ENCODE data around the gene PICALM.
"Not testable (repeated sequence)": the region's sequence is repeated elsewhere in the genome, so short reads cannot be mapped to it uniquely, and the experiment has no call there.

PICALM gene

GRCh38 chr11:85939099-85940015 lies 129.5 kb downstream of the PICALM start:
- DNase-seq (ENCODE audit: low spot score) = no peak

DNA sequence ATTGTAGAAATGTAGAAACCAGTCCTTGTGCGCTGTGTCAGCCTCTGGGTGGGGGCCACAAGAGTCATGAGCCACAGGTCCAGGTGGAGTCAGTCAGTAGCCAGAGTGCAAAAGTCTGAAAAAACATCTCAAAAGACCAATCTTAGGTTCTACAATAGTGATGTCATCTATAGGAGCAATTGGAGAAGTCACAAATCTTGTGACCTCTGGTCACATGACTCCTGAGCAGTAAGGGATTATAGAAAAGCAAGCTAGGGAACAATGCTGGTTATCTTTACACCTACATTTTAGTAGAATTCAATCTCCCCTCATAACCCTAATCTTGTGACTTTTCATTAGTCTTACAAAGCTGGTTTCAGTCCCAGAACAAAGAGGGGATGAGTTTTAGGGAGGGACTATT lies 131.0 kb downstream of the PICALM start:
- DNase-seq (ENCODE audit: low spot score) = no peak

DNA sequence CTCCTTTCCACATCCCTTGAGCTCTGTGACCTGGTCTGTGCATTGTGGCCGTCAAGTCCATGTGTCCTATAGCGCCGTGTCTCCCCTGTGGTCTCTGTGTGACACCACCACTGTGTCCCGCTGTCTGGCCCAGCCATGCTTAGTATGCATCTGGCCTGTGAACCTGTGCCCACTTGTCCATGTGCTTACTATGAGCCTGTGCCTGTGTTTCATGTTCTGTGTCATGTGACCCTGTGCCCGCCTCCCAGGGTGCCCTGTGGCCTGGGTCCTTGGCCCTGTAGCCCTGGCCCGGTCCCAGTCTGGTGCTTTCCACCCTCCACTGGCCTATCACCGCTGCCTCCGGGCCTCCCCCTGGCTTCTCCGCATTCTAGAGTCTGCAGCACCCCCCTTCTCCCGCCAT lies 133.1 kb downstream of the PICALM start:
- no peak for DNase-seq (ENCODE audit: low spot score)

DNA sequence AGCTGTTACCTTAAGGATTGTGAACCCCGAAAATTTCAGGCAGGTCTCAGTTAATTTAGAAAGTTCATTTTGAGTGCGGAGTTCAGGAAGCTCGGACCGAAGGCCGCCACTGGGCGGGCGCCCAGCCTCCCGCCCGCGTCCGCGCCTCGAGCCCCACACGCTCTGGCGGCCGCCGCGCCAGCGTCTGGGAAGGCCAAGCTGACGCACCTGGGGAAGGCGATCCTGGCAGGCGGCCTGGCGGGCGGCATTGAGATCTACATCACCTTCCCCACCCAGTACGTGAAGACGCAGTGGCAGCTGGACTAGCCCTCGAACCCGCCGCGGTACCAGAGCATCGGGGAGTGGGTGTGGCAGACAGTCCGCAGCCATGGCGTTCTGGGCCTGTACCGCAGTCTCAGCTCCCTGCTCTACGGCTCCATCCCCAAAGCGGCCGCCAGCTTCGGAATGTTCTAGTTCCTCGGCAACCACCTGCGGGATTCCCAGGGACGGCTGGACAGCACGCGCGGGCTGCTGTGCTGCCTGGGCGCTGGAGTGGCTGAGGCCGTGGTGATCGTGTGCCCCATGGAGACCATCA lies 134.2 kb downstream of the PICALM start:
- DNase-seq (ENCODE audit: low spot score) = no peak

DNA sequence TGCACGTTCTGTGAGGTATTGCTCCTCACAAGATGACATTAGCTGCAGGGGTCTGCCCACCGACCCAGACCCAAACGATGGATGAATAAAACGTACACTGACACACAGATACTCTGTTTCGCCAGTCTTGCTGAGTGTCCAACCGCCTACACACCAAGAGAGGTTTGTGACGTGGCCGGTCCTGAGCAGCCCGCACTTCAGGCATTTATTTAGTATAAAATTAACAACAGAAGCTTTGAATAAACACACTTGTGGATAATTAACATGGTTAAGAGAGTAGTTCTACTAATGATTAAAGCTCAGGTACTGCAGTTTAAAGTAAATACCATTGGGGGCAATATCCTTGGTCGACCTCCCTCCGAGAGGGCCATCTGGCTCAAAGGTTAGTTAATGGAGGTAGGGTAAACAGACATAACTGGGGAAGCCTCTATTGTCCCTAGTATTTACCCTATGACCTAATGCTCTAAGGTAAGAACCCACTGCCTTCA lies 138.0 kb downstream of the PICALM start:
- DNase-seq (ENCODE audit: low spot score) = no peak

DNA sequence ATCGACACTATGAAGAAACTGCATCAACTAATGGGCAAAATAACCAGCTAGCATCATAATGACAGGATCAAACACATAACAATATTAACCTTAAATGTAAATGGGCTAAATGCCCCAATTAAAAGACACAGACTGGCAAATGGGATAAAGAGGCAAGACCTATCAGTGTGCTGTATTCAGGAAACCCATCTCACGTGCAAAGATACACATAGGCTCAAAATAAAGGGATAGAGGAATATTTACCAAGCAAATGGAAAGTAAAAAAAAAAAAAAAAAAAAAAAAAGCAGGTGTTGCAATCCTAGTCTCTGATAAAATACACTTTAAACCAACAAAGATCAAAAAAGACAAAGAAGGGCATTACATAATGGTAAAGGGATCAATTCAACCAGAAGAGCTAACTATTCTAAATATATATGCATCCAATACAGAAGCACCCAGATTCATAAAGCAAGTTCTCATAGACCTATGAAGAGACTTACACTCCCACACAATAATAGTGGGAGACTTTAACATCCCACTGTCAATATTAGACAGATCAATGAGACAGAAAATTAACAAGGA lies 142.2 kb downstream of the PICALM start:
- DNase-seq (ENCODE audit: low spot score) = not testable (repeated sequence)

- DNase-seq (ENCODE audit: low spot score) = no peak
Measured at GRCh38 chr11:85923455-85923854, 145.4 kb downstream of the PICALM start.

GRCh38 chr11:85922367-85922766 lies 146.5 kb downstream of the PICALM start:
- no peak for DNase-seq (ENCODE audit: low spot score)

DNA sequence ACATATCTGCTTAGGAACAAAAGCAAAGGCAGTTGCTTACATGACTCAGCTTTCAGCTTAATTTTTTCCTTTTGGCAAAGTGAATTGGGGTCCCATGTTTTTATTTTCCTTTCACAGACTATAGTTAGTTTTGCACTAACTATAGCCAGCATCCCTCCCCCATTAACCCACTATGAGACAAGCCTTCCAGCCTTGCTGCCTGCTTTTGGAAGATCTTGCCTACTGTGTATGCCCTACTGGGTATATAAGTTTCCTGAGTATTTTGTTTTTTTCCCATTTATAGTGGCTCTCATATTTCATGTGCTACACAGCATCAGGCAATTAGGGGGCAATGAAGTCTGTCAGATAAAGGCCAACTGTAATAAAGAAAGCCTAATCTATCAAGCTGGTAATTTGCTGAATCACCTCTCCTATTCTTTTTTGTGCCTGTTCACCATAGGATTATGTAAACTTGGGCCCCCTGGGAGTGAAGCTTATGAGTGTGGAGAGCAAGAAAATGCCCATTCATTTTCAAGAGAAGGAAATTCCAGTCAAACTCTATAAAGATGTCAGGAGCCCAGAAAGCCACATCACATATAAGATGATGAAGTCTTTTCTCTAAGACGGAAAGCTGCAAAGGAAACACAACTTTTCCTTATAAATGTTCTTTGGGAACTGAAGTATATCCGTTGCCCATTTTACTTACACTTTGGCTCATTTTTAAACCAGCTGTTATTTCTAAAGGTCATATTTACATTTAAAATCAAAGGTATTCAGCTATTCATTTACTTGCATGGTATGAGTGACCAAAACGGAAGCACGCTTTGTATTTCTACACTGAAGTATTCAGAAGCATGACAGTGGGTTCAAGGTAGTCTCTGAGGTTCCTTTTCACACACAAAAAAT lies 149.7 kb downstream of the PICALM start:
- no peak for DNase-seq (ENCODE audit: low spot score)

- DNase-seq (ENCODE audit: low spot score) = no peak
Measured at GRCh38 chr11:85914425-85914824, 154.5 kb downstream of the PICALM start.

DNA sequence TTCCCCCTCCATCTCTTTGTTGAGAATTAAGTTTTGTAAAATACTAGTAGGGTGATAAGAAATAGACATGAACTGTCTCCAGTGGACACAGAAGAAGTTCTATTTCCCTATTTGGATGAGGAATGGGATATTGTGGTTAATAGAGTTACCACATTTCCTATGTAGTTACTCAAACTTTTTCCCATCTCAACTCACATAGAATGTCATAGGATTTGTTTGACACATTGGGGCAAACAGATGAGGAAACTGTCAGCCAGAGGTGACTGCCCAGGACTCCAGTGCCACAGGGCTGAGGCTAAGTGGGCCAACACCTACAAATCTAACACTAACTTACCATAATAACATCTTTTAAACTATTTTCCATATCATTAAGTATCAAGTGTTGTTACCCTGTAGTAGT lies 155.4 kb downstream of the PICALM start:
- no peak for DNase-seq (ENCODE audit: low spot score)

DNA sequence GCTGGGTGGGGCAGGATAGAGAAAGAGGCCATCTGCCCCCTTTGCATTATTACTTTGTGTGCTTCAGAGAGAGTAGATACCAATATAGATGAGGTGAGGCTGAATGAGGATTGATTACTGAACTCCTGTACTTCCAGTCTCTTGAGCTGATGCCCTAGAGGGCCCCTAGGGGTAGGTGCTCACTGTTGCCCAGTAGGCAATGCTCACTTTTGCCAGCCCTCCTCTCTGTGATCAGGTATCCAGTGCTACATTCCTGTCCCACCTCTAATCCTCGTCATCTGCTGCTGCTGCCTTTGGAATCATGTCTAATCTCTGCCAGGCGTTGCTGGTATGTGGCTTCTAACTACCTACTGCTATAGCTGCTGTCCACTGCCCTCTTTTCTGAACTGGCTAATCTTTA lies 156.5 kb downstream of the PICALM start:
- no peak for DNase-seq (ENCODE audit: low spot score)
